VCaP (cell line): ENCODE measurements around the gene ST8SIA1.

Source experiments
- H3K27ac ChIP-seq: fragments of 450-650 bp; 2 replicates; pipeline ENCODE4 v1.5.1; 2017
- TF ChIP-seq, protein P1 (sequence below): fragments of 450-650 bp; conservative IDR thresholded peaks from 2 replicates; pipeline ENCODE4 v1.5.1; 2017; ENCODE audit warnings: mild to moderate bottlenecking, moderate library complexity

The ST8SIA1 gene

DNA sequence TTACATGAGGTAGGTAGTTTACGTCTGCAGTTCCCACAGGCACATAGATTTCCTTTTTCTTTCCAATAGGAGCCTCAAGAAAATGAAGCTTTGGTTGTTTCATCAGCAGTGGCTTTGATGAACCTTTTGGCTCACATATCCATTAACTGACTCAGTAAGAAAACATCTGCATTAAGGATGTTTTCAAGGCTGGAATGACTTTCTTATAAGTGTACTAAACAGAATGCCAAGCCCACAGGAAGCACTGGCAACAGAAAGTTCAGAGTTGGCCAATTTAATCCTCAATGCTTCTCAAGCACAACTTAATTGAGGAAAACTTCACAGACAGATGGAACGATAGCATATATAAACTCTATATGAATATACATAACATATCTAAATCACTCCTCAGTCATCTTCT lies 63.5 kb downstream of the ST8SIA1 start:
- no peak overlapping the region for H3K27ac ChIP-seq
- TF ChIP-seq, protein P1, sequence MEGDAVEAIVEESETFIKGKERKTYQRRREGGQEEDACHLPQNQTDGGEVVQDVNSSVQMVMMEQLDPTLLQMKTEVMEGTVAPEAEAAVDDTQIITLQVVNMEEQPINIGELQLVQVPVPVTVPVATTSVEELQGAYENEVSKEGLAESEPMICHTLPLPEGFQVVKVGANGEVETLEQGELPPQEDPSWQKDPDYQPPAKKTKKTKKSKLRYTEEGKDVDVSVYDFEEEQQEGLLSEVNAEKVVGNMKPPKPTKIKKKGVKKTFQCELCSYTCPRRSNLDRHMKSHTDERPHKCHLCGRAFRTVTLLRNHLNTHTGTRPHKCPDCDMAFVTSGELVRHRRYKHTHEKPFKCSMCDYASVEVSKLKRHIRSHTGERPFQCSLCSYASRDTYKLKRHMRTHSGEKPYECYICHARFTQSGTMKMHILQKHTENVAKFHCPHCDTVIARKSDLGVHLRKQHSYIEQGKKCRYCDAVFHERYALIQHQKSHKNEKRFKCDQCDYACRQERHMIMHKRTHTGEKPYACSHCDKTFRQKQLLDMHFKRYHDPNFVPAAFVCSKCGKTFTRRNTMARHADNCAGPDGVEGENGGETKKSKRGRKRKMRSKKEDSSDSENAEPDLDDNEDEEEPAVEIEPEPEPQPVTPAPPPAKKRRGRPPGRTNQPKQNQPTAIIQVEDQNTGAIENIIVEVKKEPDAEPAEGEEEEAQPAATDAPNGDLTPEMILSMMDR, result no peak

DNA sequence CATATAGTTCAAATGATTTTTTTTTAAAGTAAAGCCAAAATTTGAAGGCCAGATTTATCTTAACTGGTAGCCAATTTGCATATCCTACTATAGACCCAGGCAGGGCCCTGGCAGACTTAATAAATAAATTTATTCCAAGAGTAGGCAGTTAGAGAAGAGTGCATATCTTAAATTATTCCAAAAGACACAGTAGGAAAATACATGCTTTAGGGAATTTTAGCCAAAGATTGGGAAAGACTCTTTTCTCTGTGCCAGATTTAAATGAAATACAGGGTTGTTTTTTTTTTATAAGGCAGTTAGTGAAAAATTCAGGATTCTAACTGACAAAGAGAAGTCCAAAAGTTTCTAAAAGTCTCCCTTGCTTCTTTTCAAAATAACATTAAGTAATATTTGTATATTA lies 65.5 kb downstream of the ST8SIA1 start:
- no peak overlapping the region for H3K27ac ChIP-seq
- TF ChIP-seq, protein P1, result no peak

DNA sequence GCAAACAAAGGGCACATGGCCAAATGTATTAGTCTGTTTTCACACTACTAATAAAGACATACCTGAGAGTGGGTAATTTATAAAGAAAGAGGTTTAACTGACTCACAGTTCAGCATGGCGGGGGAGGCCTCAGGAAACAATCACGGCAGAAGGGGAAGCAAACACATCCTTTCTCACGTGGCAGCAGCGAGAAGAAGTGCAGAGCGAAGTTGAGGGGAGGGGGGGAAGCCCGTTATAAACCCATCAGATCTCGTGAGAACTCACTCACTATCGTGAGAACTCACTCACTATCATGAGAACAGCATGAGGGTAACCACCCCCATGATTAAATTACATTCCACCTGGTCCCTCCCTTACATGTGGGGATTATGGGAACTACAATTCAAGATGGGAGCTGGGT lies 66.1 kb downstream of the ST8SIA1 start:
- TF ChIP-seq, protein P1, result no peak
- no peak overlapping the region for H3K27ac ChIP-seq

DNA sequence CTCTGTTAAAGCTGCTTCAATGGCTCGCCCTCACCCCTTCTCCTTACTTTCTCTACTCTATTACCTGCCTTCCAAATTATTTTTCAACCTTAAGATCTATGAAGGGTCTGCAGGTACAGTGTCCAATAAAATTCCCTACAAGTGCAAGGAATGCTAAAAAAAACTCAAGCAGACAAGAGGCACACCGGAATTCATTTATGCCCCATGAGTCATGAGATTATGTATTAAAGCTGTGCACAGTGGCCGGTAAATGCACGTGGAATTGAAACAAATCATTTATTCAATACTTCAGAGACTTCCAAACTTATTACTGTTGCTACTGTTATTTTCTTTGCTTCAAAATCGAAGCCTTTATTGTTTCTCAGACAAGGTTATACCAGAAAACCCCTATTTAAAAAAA lies 68.4 kb downstream of the ST8SIA1 start:
- TF ChIP-seq, protein P1, result no peak
- no peak overlapping the region for H3K27ac ChIP-seq

DNA sequence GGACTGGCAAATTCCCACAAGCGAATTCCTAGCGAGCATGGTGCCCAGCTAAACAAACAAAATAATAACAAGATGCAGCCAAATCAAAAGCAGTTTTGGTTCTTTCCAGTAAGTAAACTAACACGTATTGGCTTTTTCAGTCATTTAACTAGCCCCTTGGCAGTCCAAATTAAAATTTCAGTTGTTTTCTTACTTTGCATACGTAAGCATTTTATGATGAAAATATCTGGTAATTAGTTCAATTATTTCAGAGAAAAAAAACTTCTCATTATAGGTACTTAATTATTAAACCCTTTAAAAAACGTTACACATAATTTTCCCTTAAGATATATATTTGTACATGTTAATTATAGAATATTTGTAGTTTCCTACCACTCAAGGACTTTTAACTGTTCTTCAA lies 70.1 kb downstream of the ST8SIA1 start:
- TF ChIP-seq, protein P1, result no peak
- no peak overlapping the region for H3K27ac ChIP-seq

DNA sequence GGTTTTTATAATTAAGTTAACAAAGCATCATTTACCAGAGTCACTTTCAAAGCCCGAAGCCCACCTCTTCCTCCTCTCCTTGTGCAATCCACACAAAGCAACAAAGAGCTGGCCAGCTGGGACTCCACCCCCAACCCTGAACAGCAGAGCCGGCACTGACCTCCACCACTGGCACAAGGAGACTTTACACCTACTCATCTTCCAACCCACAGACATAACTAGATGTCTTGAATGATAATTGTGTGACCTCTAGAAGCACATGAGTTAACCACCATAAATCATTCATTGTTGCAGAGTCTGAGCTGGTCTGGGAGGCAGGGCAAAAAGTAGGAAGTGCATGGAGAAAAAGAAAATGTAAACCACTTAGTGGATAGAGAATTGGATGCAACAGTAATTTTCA lies 72.2 kb downstream of the ST8SIA1 start:
- TF ChIP-seq, protein P1, result no peak
- H3K27ac ChIP-seq, result no peak overlapping the region

DNA sequence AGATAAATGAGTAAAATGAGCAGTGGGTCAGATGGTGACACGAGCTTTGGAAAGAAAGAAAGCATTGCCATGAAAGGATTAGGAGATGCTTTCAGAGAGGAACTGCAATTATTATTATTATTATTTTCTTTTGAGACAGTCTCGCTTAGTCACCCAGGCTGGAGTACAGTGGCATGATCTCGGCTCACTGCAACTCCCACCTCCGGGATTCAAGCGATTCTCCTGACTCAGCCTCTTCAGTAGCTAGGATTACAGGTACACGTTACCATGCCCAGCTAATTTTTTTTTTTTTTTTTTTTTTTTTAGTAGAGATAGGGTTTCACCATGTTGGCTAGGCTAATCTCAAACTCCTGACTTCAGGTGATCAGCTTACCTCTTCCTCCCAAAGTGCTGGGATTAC lies 77.4 kb downstream of the ST8SIA1 start:
- TF ChIP-seq, protein P1, result no peak
- no peak overlapping the region for H3K27ac ChIP-seq

DNA sequence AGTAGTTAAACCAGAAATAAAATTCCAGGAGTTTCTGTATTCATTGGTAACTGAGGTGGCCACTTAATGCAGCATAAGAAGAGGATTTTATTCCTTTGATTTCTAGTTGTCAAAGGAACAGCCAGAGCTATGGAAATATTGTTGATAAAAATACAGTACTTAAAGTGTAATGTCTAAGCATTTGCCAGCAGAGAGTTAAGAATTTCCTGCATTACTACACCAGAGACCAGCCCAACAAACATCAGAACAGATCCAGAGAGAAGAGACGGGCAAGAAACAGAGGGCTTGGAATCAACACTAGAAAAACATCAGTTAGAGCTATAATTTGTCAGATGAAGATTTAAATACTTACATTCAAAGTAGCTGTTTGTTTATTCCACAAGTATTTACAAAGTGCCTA lies 77.9 kb downstream of the ST8SIA1 start:
- TF ChIP-seq, protein P1, result no peak
- H3K27ac ChIP-seq, result no peak overlapping the region
